Measurements from ENCODE around the gene SDF2. TPM values are rescaled to one million over a fixed set of nuclear protein-coding genes. Genes with fewer than 3 reads are reported as not detected.

SDF2 gene
- total and polyA plus RNA-seq, 2 of the 4 experiments (the other 2 are of a cell fraction), result 76.0 to 81.7 TPM

GRCh38 chr17:28688481-28688880, 26.8 kb upstream of the SDF2 start:
- H3K9me3 ChIP-seq (ENCODE audit: control insufficient read depth, insufficient read depth, low read length), result no peaks in the 10 kb centered on the region
- H4K91ac ChIP-seq (ENCODE audit: insufficient read depth, low read depth, low read length), result no peak overlapping the region
- no peak for ATAC-seq (ENCODE audit: low read depth)
- intact Hi-C loops (cut with micrococcal nuclease) (no loop called here), dilution Hi-C loops (cut with HindIII; ENCODE audit: low sequenced_read_pairs, unreplicated experiment) (no loop called here), in situ Hi-C loops (cut with MboI; ENCODE audit: low sequenced_read_pairs) (no loop called here)
- no peak overlapping the region for H3K18ac ChIP-seq (ENCODE audit: low read depth, low read length)
- H2BK5ac ChIP-seq (ENCODE audit: low read depth, low read length, poor library complexity, severe bottlenecking), result no peak overlapping the region
- 100% methylated on average over 1 of the region's 4 CpGs; no CpG with 5 or more reads in 1 of the 2 experiments for WGBS, 2 experiments (ENCODE audit: extremely low coverage in 2 of 2, insufficient read length in 1 of 2)
- peaks cover 72% of the 10 kb centered on the region for H3K36me3 ChIP-seq (ENCODE audit: control insufficient read depth, insufficient read depth, low read length)
- CTCF ChIA-PET, result interaction anchor here (0.7 kb wide), 1 partner anchor 408 kb away, joined by 4 read pairs; no protein-coding TSS in a partner anchor
- peaks cover 0 to 17% of the 10 kb centered on the region in 2 experiments; a peak in 2 of 4 replicates for H3K79me1 ChIP-seq (ENCODE audit: low read depth in 1 of 2, low read length in 2 of 2)
- no peak overlapping the region for H3K9ac ChIP-seq (ENCODE audit: low read depth, low read length)
- H4K5ac ChIP-seq (ENCODE audit: low read depth, low read length), result no peak overlapping the region
- TF ChIP-seq CHD1 (IDR thresholded peaks at IDR 0.05; ENCODE audit: low read depth, low read length), result no peak
- H3K27me3 ChIP-seq (ENCODE audit: control insufficient read depth, insufficient read depth, low read length), result no peaks in the 10 kb centered on the region
- POLR2A ChIA-PET (ENCODE audit: unreplicated experiment), result no interaction called here
- DNase-seq, result no peak
- no TSS peak for BruUV-seq (replicated peaks)
- no peak overlapping the region for H2AK9ac ChIP-seq (replicated peaks; ENCODE audit: low read depth, low read length, poor library complexity)
- H3K14ac ChIP-seq (replicated peaks; ENCODE audit: low read depth, low read length), result no peak overlapping the region
- no peak overlapping the region for H2BK120ac ChIP-seq (ENCODE audit: low read depth, low read length)
- H3K4me2 ChIP-seq (ENCODE audit: low read depth, low read length), result no peak overlapping the region
- H3K4ac ChIP-seq (ENCODE audit: low read depth, low read length), result no peak overlapping the region
- H3K4me3 ChIP-seq (ENCODE audit: insufficient read depth, low read depth, low read length), result no peak overlapping the region
- H3K56ac ChIP-seq (ENCODE audit: extremely low read depth, insufficient read depth, low read length), result no peak overlapping the region
- H3K27ac ChIP-seq (ENCODE audit: insufficient read depth, low read length), result no peak overlapping the region
- H4K20me1 ChIP-seq (ENCODE audit: insufficient read depth, low read length), result no peaks in the 10 kb centered on the region; the same call in 1 of the 2 replicates
- no peaks in the 10 kb centered on the region for H3K4me1 ChIP-seq (ENCODE audit: control insufficient read depth, insufficient read depth, low read length)
- no peak overlapping the region for H3K23ac ChIP-seq (ENCODE audit: low read depth, low read length)
- H2AK5ac ChIP-seq (ENCODE audit: low read depth, low read length), result no peak overlapping the region
- H4K8ac ChIP-seq (ENCODE audit: low read depth in 2 of 2, low read length in 2 of 2), result no peak overlapping the region
- no peak overlapping the region for H2BK15ac ChIP-seq (ENCODE audit: low read depth, low read length)
- 0 out of 2 replicates have a peak, but pooled peaks cover 3% of the 10 kb centered on the region for H3K9me1 ChIP-seq (ENCODE audit: insufficient read depth, low read length)
- H2AFZ ChIP-seq (replicated peaks; ENCODE audit: low read length, poor library complexity), result no peak overlapping the region
- no peak overlapping the region for H2BK20ac ChIP-seq (ENCODE audit: low read depth, low read length)
